ENCODE results near the gene TREM2.

Gene TREM2

DNA sequence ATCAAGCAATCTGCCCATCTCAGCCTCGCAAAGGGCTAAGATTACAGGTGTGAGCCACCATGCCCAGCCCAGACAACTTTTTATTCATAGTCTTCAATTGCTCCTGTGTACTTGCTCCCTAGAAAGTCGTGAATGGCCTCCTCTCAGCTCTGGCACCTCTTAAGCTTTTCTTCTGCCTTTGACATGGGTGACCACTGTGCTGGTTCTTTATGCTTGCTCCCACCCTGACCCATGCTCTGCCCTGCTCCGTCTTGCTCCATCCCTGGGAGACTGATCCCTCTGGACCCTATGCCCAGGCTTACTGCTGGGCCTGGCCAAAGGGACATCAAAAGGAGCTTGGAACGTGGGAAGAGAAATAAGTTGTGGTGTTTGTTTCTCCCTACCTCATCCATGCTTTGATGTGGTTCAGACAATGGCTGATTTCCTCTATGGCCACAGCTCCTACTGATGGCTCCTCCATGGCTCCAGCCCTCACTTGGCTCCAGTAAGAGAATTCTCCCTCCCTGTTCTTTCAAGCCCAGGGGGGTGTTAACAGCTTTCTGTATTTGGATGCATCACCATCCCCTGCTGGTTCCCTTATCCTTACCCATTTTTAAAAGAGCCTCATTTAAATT is 7.7 kb upstream of the TREM2 start:
- no peak overlapping the region for H3K27ac ChIP-seq (ENCODE audit: insufficient read depth, low read length, poor library complexity, severe bottlenecking)
- no peaks in the 10 kb centered on the region for H3K9me3 ChIP-seq (ENCODE audit: control insufficient read depth, low read length)
- H3K4me1 ChIP-seq (ENCODE audit: control insufficient read depth, insufficient read depth, low read length, poor library complexity, severe bottlenecking) = no peaks in the 10 kb centered on the region
- no peaks in the 10 kb centered on the region for H3K27me3 ChIP-seq (replicated peaks; ENCODE audit: control insufficient read depth, insufficient read depth, low read length, poor library complexity, severe bottlenecking)
- no peaks in the 10 kb centered on the region for H3K36me3 ChIP-seq (ENCODE audit: control insufficient read depth, insufficient read depth, low read length)
- H3K4me3 ChIP-seq (ENCODE audit: insufficient read depth, low read depth, low read length, poor library complexity, severe bottlenecking) = no peak overlapping the region
- no peak for DNase-seq

DNA sequence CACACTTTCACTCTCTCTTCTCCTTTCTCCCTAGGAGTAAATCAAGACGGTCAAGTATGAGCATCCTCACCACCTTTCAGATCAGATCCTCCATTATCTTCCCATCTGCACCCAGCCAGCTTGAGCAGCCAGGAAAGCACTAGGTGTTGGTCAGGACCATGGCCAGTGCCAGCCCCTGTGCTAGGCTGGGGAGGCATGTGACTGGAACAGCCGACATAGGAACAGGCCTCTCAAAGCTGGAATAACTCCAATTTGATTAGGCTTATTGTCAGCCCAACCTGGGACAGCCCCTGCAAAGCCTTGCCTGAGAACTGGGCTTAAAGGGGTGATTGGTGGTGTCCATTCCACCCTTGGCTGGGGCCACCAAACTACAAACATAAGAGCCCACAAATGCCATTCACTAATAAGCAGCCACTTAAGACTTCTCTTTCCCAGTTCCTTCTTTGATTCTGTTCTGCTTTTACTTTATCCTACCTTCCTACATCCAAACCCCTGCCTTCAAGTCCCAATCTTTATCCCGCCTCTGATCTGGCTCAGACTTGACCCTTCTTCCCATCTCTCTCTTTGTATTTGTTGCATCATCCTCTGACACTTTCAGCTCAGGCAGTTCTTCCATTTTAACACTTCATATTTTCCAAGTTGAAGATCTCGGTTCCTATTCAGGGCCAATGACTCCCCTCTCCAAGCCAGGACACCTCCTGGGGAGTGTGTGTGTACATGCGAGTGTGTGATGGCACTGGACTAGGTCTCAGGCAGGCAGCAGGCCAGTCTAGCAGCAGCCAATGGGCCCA is 4.5 kb upstream of the TREM2 start:
- H3K4me1 ChIP-seq (ENCODE audit: control insufficient read depth, insufficient read depth, low read length, poor library complexity, severe bottlenecking) = no peaks in the 10 kb centered on the region
- no peak for DNase-seq
- no peak overlapping the region for H3K4me3 ChIP-seq (ENCODE audit: insufficient read depth, low read depth, low read length, poor library complexity, severe bottlenecking)
- H3K36me3 ChIP-seq (ENCODE audit: control insufficient read depth, insufficient read depth, low read length) = no peaks in the 10 kb centered on the region
- H3K9me3 ChIP-seq (ENCODE audit: control insufficient read depth, low read length) = no peaks in the 10 kb centered on the region
- no peaks in the 10 kb centered on the region for H3K27me3 ChIP-seq (replicated peaks; ENCODE audit: control insufficient read depth, insufficient read depth, low read length, poor library complexity, severe bottlenecking)
- no peak overlapping the region for H3K27ac ChIP-seq (ENCODE audit: insufficient read depth, low read length, poor library complexity, severe bottlenecking)

DNA sequence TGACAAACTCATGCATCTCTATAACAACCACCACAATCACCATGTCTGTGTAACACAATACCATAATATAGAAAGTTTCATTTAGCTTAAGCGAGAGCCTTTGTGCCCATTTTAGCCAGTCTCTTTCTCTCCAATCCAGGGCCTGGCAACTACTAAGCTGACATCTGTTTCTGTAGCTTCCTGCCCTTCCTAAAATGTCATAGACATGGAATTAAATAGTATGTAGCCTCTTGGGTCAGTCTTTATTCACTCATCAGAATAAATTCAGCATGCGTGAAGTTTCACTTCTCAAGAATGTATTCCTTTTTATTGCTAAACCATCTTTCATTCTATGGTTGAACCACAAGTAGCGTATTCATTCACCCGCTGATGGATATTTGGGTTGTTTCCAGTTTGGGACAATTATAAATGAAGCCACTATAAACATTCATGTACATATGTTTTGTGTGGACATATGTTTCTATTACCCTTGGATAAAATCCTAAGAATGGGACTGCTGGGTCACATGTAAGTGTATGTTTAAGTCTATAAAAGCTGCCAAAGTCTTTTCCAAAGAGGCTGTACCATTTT is 1.7 kb upstream of the TREM2 start:
- DNase-seq = no peak
- H3K27ac ChIP-seq (ENCODE audit: insufficient read depth, low read length, poor library complexity, severe bottlenecking) = no peak overlapping the region
- no peaks in the 10 kb centered on the region for H3K27me3 ChIP-seq (replicated peaks; ENCODE audit: control insufficient read depth, insufficient read depth, low read length, poor library complexity, severe bottlenecking)
- H3K36me3 ChIP-seq (ENCODE audit: control insufficient read depth, insufficient read depth, low read length) = no peaks in the 10 kb centered on the region
- H3K9me3 ChIP-seq (ENCODE audit: control insufficient read depth, low read length) = no peaks in the 10 kb centered on the region
- H3K4me3 ChIP-seq (ENCODE audit: insufficient read depth, low read depth, low read length, poor library complexity, severe bottlenecking) = no peak overlapping the region
- no peaks in the 10 kb centered on the region for H3K4me1 ChIP-seq (ENCODE audit: control insufficient read depth, insufficient read depth, low read length, poor library complexity, severe bottlenecking)

DNA sequence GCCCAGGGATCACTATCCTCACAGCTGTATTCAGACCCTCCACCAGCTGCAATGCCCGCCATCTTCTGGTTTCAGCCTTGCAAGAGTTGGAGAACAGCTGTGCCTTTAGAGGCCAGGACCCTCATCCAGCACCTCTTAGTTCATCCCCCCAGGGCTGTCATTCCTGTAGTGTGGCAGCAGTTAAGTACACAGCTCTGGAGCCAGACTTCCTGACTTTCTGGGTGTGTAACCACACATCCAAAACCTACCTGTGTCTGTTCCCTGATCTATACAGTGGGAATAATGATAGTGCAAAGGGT is 452 bp upstream of the TREM2 start:
- DNase-seq = no peak
- no peaks in the 10 kb centered on the region for H3K9me3 ChIP-seq (ENCODE audit: control insufficient read depth, low read length)
- H3K27ac ChIP-seq (ENCODE audit: insufficient read depth, low read length, poor library complexity, severe bottlenecking) = no peak overlapping the region
- no peak overlapping the region for H3K4me3 ChIP-seq (ENCODE audit: insufficient read depth, low read depth, low read length, poor library complexity, severe bottlenecking)
- no peaks in the 10 kb centered on the region for H3K4me1 ChIP-seq (ENCODE audit: control insufficient read depth, insufficient read depth, low read length, poor library complexity, severe bottlenecking)
- no peaks in the 10 kb centered on the region for H3K27me3 ChIP-seq (replicated peaks; ENCODE audit: control insufficient read depth, insufficient read depth, low read length, poor library complexity, severe bottlenecking)
- no peaks in the 10 kb centered on the region for H3K36me3 ChIP-seq (ENCODE audit: control insufficient read depth, insufficient read depth, low read length)

- H3K36me3 ChIP-seq (ENCODE audit: control insufficient read depth, insufficient read depth, low read length) = no peaks in the 10 kb centered on the region
- H3K27me3 ChIP-seq (replicated peaks; ENCODE audit: control insufficient read depth, insufficient read depth, low read length, poor library complexity, severe bottlenecking) = no peaks in the 10 kb centered on the region
- H3K27ac ChIP-seq (ENCODE audit: insufficient read depth, low read length, poor library complexity, severe bottlenecking) = no peak overlapping the region
- H3K4me1 ChIP-seq (ENCODE audit: control insufficient read depth, insufficient read depth, low read length, poor library complexity, severe bottlenecking) = no peaks in the 10 kb centered on the region
- no peak overlapping the region for H3K4me3 ChIP-seq (ENCODE audit: insufficient read depth, low read depth, low read length, poor library complexity, severe bottlenecking)
- H3K9me3 ChIP-seq (ENCODE audit: control insufficient read depth, low read length) = no peaks in the 10 kb centered on the region
- DNase-seq = no peak
Observed at GRCh38 chr6:41161851-41162552, 914 bp downstream of the TREM2 start.

GRCh38 chr6:41161380-41161779 is 1.5 kb downstream of the TREM2 start:
- Histone ChIP-seq H3K27me3 (replicated peaks; ENCODE audit: control insufficient read depth, insufficient read depth, low read length, poor library complexity, severe bottlenecking) (no peaks in the 10 kb centered on the region), H3K36me3 (ENCODE audit: control insufficient read depth, insufficient read depth, low read length) (no peaks in the 10 kb centered on the region), H3K4me1 (ENCODE audit: control insufficient read depth, insufficient read depth, low read length, poor library complexity, severe bottlenecking) (no peaks in the 10 kb centered on the region), H3K9me3 (ENCODE audit: control insufficient read depth, low read length) (no peaks in the 10 kb centered on the region), H3K4me3 (ENCODE audit: insufficient read depth, low read depth, low read length, poor library complexity, severe bottlenecking) (no peak overlapping the region), H3K27ac (ENCODE audit: insufficient read depth, low read length, poor library complexity, severe bottlenecking) (no peak overlapping the region)
- no peak for DNase-seq

DNA sequence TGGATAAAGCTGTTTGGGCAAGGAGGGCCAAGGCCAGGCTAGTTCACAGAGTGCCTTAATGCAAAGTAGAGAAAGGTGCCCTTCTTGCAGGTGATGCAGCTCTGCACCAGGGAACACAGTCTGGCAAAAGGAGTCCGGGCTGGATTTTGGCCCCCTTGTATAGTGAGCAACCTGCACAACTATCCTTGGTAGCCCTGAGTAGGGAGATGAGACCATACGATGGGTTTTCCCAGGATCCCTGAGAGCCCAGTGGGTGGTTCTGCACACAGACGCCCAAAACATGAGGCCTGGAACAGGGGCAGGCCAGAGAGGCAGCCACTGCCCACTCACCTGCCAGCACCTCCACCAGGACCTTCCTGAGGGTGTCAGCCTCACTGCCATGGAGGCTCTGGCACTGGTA is 2.0 kb downstream of the TREM2 start:
- H3K27me3 ChIP-seq (replicated peaks; ENCODE audit: control insufficient read depth, insufficient read depth, low read length, poor library complexity, severe bottlenecking) = no peaks in the 10 kb centered on the region
- no peak overlapping the region for H3K4me3 ChIP-seq (ENCODE audit: insufficient read depth, low read depth, low read length, poor library complexity, severe bottlenecking)
- H3K9me3 ChIP-seq (ENCODE audit: control insufficient read depth, low read length) = no peaks in the 10 kb centered on the region
- DNase-seq = no peak
- no peaks in the 10 kb centered on the region for H3K4me1 ChIP-seq (ENCODE audit: control insufficient read depth, insufficient read depth, low read length, poor library complexity, severe bottlenecking)
- no peaks in the 10 kb centered on the region for H3K36me3 ChIP-seq (ENCODE audit: control insufficient read depth, insufficient read depth, low read length)
- H3K27ac ChIP-seq (ENCODE audit: insufficient read depth, low read length, poor library complexity, severe bottlenecking) = no peak overlapping the region

- Histone ChIP-seq H3K36me3 (ENCODE audit: control insufficient read depth, insufficient read depth, low read length) (no peaks in the 10 kb centered on the region), H3K27ac (ENCODE audit: insufficient read depth, low read length, poor library complexity, severe bottlenecking) (no peak overlapping the region), H3K4me1 (ENCODE audit: control insufficient read depth, insufficient read depth, low read length, poor library complexity, severe bottlenecking) (no peaks in the 10 kb centered on the region), H3K9me3 (ENCODE audit: control insufficient read depth, low read length) (no peaks in the 10 kb centered on the region), H3K4me3 (ENCODE audit: insufficient read depth, low read depth, low read length, poor library complexity, severe bottlenecking) (no peak overlapping the region), H3K27me3 (replicated peaks; ENCODE audit: control insufficient read depth, insufficient read depth, low read length, poor library complexity, severe bottlenecking) (no peaks in the 10 kb centered on the region)
- DNase-seq = no peak
Observed at GRCh38 chr6:41159415-41160082, 3.4 kb downstream of the TREM2 start.

- DNase-seq = no peak
- no peaks in the 10 kb centered on the region for H3K9me3 ChIP-seq (ENCODE audit: control insufficient read depth, low read length)
- no peaks in the 10 kb centered on the region for H3K4me1 ChIP-seq (ENCODE audit: control insufficient read depth, insufficient read depth, low read length, poor library complexity, severe bottlenecking)
- H3K27ac ChIP-seq (ENCODE audit: insufficient read depth, low read length, poor library complexity, severe bottlenecking) = no peak overlapping the region
- H3K27me3 ChIP-seq (replicated peaks; ENCODE audit: control insufficient read depth, insufficient read depth, low read length, poor library complexity, severe bottlenecking) = no peaks in the 10 kb centered on the region
- H3K36me3 ChIP-seq (ENCODE audit: control insufficient read depth, insufficient read depth, low read length) = no peaks in the 10 kb centered on the region
- H3K4me3 ChIP-seq (ENCODE audit: insufficient read depth, low read depth, low read length, poor library complexity, severe bottlenecking) = no peak overlapping the region
Observed at GRCh38 chr6:41157323-41157722, 5.6 kb downstream of the TREM2 start.

Data from effector memory CD4-positive, alpha-beta T cell (primary cell).